ENCODE results near the gene RALGAPA1.
A peak's percentile ranks its signal among the peaks of the same experiment; 100 is the strongest.

The RALGAPA1 gene

GRCh38 chr14:35543006-35543405, 266.1 kb downstream of the RALGAPA1 start:
- intact Hi-C loops (cut with DNase I; ENCODE audit: low total_unique reads) = no loop called here
- no peak overlapping the region for H3K4me3 ChIP-seq
- H3K27me3 ChIP-seq = no peaks in the 10 kb centered on the region
- peaks cover 0 to 24% (median 0%) of the 10 kb centered on the region in 3 donors for H3K36me3 ChIP-seq
- H3K4me1 ChIP-seq = no peaks in the 10 kb centered on the region
- no peak overlapping the region for H3K27ac ChIP-seq
- no peak for TF ChIP-seq CTCF (IDR thresholded peaks at IDR 0.05)
- DNase-seq = no peak
- H3K9me3 ChIP-seq = no peaks in the 10 kb centered on the region

- no peaks in the 10 kb centered on the region for H3K9me3 ChIP-seq
- intact Hi-C loops (cut with DNase I; ENCODE audit: low total_unique reads) = no loop called here
- no peak overlapping the region for H3K27ac ChIP-seq
- H3K4me1 ChIP-seq = peaks cover 0 to 8% (median 7%) of the 10 kb centered on the region in 4 donors
- H3K27me3 ChIP-seq = peaks cover 2 to 13% of the 10 kb centered on the region in 2 donors
- no peak overlapping the region for H3K4me3 ChIP-seq
- DNase-seq = no peak
- TF ChIP-seq CTCF (IDR thresholded peaks at IDR 0.05) = no peak
- H3K36me3 ChIP-seq = peaks cover 0 to 24% (median 0%) of the 10 kb centered on the region in 3 donors
Observed at GRCh38 chr14:35539969-35540368, 269.1 kb downstream of the RALGAPA1 start.

DNA sequence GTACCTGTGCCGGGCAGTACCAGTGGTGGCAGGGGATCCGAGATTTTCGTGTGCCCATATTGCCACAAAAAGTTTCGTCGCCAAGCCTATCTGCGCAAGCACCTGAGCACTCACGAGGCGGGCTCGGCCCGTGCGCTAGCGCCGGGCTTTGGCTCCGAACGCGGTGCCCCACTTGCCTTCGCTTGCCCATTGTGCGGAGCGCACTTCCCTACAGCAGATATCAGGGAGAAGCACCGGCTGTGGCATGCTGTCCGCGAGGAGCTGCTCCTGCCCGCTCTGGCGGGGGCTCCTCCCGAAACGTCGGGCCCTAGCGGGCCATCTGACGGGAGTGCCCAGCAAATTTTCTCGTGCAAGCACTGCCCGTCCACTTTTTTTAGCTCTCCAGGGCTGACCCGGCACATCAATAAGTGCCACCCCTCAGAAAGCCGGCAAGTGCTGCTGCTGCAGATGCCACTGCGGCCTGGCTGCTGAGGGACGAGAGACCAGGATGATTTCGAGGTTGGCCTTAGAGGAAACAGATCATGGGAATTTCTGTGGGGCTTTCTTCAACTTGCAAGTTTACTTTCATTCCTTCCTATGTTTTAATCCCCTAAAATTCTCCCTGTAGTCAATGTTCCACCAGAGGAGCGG, 273.5 kb downstream of the RALGAPA1 start:
- TF ChIP-seq CTCF (IDR thresholded peaks at IDR 0.05) = no peak
- Histone ChIP-seq H3K27ac (no peak overlapping the region), H3K27me3 (peaks cover 2 to 51% of the 10 kb centered on the region in 2 donors), H3K36me3 (peaks cover 0 to 8% (median 0%) of the 10 kb centered on the region in 3 donors), H3K4me3 (no peak overlapping the region), H3K9me3 (no peaks in the 10 kb centered on the region), H3K4me1 (peaks cover 0 to 29% (median 28%) of the 10 kb centered on the region in 4 donors)
- intact Hi-C loops (cut with DNase I; ENCODE audit: low total_unique reads) = no loop called here
- DNase-seq = no peak

DNA sequence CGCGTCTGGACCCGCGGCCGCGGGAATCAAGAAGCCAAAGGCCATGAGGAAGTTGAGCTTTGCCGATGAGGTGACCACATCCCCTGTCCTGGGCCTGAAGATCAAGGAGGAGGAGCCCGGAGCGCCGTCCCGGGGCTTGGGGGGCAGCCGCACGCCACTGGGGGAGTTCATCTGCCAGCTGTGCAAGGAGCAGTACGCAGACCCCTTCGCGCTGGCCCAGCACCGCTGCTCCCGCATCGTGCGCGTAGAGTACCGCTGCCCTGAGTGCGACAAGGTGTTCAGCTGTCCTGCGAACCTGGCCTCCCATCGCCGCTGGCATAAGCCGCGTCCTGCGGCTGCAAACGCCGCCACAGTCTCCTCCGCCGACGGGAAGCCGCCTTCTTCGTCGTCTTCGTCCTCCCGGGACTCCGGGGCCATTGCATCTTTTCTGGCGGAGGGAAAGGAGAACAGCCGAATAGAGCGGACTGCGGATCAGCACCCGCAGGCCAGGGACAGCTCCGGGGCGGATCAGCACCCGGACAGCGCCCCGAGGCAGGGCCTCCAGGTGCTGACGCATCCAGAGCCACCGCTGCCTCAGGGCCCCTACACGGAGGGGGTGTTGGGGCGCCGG, 274.1 kb downstream of the RALGAPA1 start:
- intact Hi-C loops (cut with DNase I; ENCODE audit: low total_unique reads) = no loop called here
- no peak for TF ChIP-seq CTCF (IDR thresholded peaks at IDR 0.05)
- Histone ChIP-seq H3K9me3 (no peaks in the 10 kb centered on the region), H3K27ac (no peak overlapping the region), H3K4me3 (peak overlapping the region; percentile 40 to 49), H3K4me1 (peaks cover 0 to 29% (median 28%) of the 10 kb centered on the region in 4 donors), H3K36me3 (peaks cover 0 to 7% (median 0%) of the 10 kb centered on the region in 3 donors), H3K27me3 (peaks cover 2 to 51% of the 10 kb centered on the region in 2 donors)
- DNase-seq = peak; percentile 39 to 75

- peak overlapping the region; percentile 40 to 49 for H3K4me3 ChIP-seq
- no peak for DNase-seq
- intact Hi-C loops (cut with DNase I; ENCODE audit: low total_unique reads) = no loop called here
- TF ChIP-seq CTCF (IDR thresholded peaks at IDR 0.05) = no peak
- H3K27me3 ChIP-seq = peaks cover 2 to 51% of the 10 kb centered on the region in 2 donors
- H3K27ac ChIP-seq = no peak overlapping the region
- H3K9me3 ChIP-seq = no peaks in the 10 kb centered on the region
- H3K4me1 ChIP-seq = peaks cover 0 to 29% (median 28%) of the 10 kb centered on the region in 4 donors
- H3K36me3 ChIP-seq = peaks cover 0 to under 1% (median 0%) of the 10 kb centered on the region in 3 donors
Observed at GRCh38 chr14:35534208-35534872, 274.8 kb downstream of the RALGAPA1 start.

Data from tibial artery (tissue), 4 donors.